Measurements from ENCODE around the gene TCERG1L.

The TCERG1L gene

DNA sequence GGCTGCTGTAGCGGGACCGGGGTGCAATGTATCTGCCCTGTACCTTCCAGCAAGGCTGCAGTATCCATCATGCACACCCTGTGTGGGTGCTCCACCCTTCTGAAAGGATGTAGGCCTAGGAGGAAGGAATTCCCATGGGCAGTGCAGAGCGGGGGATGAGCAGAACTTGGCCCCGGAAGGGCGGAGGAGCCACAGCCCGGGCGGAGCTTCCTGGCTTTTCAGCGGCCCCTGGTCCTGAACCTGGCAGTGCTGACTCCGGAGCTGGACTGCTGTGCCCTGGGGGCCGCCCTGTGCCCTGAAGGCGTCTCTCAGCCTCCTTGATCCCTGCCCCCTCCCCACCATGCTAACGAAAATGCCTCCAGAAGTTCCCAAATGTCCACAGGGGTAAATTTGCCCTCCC, 175.8 kb downstream of the TCERG1L start:
- H3K9me3 ChIP-seq (ENCODE audit: control insufficient read depth, low read length), result no peaks in the 10 kb centered on the region
- no peak overlapping the region for H3K18ac ChIP-seq (ENCODE audit: low read depth in 1 of 2, low read length in 2 of 2)
- 85% methylated on average over 8 of the region's 12 CpGs for WGBS

DNA sequence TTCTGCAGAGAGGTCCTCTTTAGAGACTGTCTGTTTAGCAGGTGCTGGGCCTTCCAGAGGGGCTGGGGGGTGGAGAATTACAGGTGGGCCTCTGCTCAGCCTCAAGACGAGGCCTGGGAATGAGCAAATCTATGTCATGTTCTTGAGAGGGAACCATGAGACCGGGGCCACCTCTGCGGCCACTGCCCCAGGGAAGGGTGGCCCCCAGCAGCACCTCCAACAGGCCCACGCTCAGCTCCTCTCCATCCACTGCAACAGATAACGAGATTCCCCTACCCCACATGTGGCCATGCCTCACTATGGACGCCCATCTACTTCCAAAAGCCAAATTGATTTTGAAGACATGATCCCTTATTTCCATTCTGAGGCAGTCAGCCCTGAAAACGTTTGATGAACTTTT, 176.9 kb downstream of the TCERG1L start:
- 75% methylated on average over 6 of the region's 7 CpGs for WGBS
- H3K4me2 ChIP-seq (ENCODE audit: low read length, poor library complexity, severe bottlenecking), result no peak overlapping the region

More for the DNA sequence above, 175.8 kb downstream of the TCERG1L start:
- Histone ChIP-seq H3K23ac (ENCODE audit: low read length in 2 of 2) (no peak overlapping the region), H3K79me1 (replicated peaks; ENCODE audit: low read length, poor library complexity, severe bottlenecking) (no peaks in the 10 kb centered on the region), H3K14ac (ENCODE audit: low read length in 2 of 2) (no peak overlapping the region), H3K4me2 (ENCODE audit: low read length, poor library complexity, severe bottlenecking) (no peak overlapping the region), H3K27me3 (ENCODE audit: control insufficient read depth in 1 of 2, insufficient read depth in 1 of 2, low read length in 2 of 2) (no peaks in the 10 kb centered on the region), H2BK5ac (ENCODE audit: low read depth, low read length, poor library complexity, severe bottlenecking) (no peak overlapping the region), H3K9ac (ENCODE audit: low read length) (no peak overlapping the region), H2BK15ac (ENCODE audit: low read depth, poor library complexity, severe bottlenecking) (no peak overlapping the region), H4K8ac (ENCODE audit: low read length) (no peak overlapping the region), H2BK120ac (ENCODE audit: low read depth, low read length) (no peak overlapping the region), H4K91ac (ENCODE audit: low read length) (no peak overlapping the region), H3K27ac (ENCODE audit: low read length, poor library complexity, severe bottlenecking) (no peak overlapping the region), H3K36me3 (ENCODE audit: control insufficient read depth in 1 of 2, insufficient read depth in 2 of 2, low read depth in 1 of 2, low read length in 2 of 2) (no peaks in the 10 kb centered on the region), H2BK12ac (ENCODE audit: low read length in 2 of 2) (no peak overlapping the region), H3K4me3 (ENCODE audit: insufficient read depth in 1 of 2, low read depth in 1 of 2, low read length in 2 of 2) (no peak overlapping the region), H2AK5ac (ENCODE audit: low read length, severe bottlenecking) (no peak overlapping the region), H3K4me1 (ENCODE audit: control insufficient read depth, insufficient read depth, low read depth, low read length) (no peaks in the 10 kb centered on the region), H3K4ac (ENCODE audit: low read depth in 1 of 2, low read length in 2 of 2) (no peak overlapping the region), H2AFZ (ENCODE audit: low read depth, low read length) (no peak overlapping the region)
- DNase-seq, result no peak

DNA sequence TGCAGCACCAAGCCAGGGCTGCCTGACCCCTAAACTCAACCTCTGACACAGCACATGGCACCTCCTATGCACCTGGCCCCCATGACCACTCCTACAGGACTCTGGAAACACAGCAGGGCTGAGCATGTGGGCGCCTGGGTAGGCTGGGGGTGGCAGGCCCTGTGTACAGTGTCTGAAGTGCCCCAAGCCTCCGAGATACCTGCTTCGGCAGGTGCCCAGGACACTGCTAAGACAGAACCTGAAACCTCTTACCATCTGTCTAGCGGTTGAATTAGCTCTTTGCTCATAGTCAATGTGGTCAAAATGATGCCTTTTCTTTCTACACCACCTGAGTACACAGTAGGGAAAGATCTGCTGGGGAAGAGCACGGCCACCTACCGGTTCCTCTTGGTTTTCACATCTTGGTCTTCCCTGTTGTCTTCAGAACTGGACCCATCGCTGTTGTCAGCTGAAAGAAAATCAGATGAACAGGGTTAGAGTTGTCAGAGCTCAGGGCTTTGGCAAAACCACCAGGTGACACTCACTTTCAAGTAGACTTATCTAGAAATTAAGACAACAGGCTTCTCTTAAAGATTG, 177.4 kb downstream of the TCERG1L start:
- H2AFZ ChIP-seq (ENCODE audit: low read depth, low read length), result no peak overlapping the region
- H3K27me3 ChIP-seq (ENCODE audit: control insufficient read depth in 1 of 2, insufficient read depth in 1 of 2, low read length in 2 of 2), result no peaks in the 10 kb centered on the region
- H3K36me3 ChIP-seq (ENCODE audit: control insufficient read depth in 1 of 2, insufficient read depth in 2 of 2, low read depth in 1 of 2, low read length in 2 of 2), result no peaks in the 10 kb centered on the region
- H3K4me3 ChIP-seq (ENCODE audit: insufficient read depth in 1 of 2, low read depth in 1 of 2, low read length in 2 of 2), result no peak overlapping the region
- no peak overlapping the region for H2BK5ac ChIP-seq (ENCODE audit: low read depth, low read length, poor library complexity, severe bottlenecking)
- H3K9ac ChIP-seq (ENCODE audit: low read length), result no peak overlapping the region
- H3K18ac ChIP-seq (ENCODE audit: low read depth in 1 of 2, low read length in 2 of 2), result no peak overlapping the region
- no peaks in the 10 kb centered on the region for H3K4me1 ChIP-seq (ENCODE audit: control insufficient read depth, insufficient read depth, low read depth, low read length)
- no peak overlapping the region for H3K27ac ChIP-seq (ENCODE audit: low read length, poor library complexity, severe bottlenecking)
- H2BK15ac ChIP-seq (ENCODE audit: low read depth, poor library complexity, severe bottlenecking), result no peak overlapping the region
- H3K14ac ChIP-seq (ENCODE audit: low read length in 2 of 2), result no peak overlapping the region
- H4K8ac ChIP-seq (ENCODE audit: low read length), result no peak overlapping the region
- no peak overlapping the region for H3K4me2 ChIP-seq (ENCODE audit: low read length, poor library complexity, severe bottlenecking)
- DNase-seq, result no peak
- 50% methylated on average over 7 of the region's 7 CpGs for WGBS
- no peaks in the 10 kb centered on the region for H3K9me3 ChIP-seq (ENCODE audit: control insufficient read depth, low read length)
- no peak overlapping the region for H3K4ac ChIP-seq (ENCODE audit: low read depth in 1 of 2, low read length in 2 of 2)
- no peaks in the 10 kb centered on the region for H3K79me1 ChIP-seq (replicated peaks; ENCODE audit: low read length, poor library complexity, severe bottlenecking)
- no peak overlapping the region for H3K23ac ChIP-seq (ENCODE audit: low read length in 2 of 2)
- H4K91ac ChIP-seq (ENCODE audit: low read length), result no peak overlapping the region
- no peak overlapping the region for H2BK12ac ChIP-seq (ENCODE audit: low read length in 2 of 2)
- H2AK5ac ChIP-seq (ENCODE audit: low read length, severe bottlenecking), result no peak overlapping the region
- H2BK120ac ChIP-seq (ENCODE audit: low read depth, low read length), result no peak overlapping the region

More for the DNA sequence above, 176.9 kb downstream of the TCERG1L start:
- Histone ChIP-seq H3K27me3 (ENCODE audit: control insufficient read depth in 1 of 2, insufficient read depth in 1 of 2, low read length in 2 of 2) (no peaks in the 10 kb centered on the region), H3K18ac (ENCODE audit: low read depth in 1 of 2, low read length in 2 of 2) (no peak overlapping the region), H3K23ac (ENCODE audit: low read length in 2 of 2) (no peak overlapping the region), H4K91ac (ENCODE audit: low read length) (no peak overlapping the region), H3K79me1 (replicated peaks; ENCODE audit: low read length, poor library complexity, severe bottlenecking) (no peaks in the 10 kb centered on the region), H3K9me3 (ENCODE audit: control insufficient read depth, low read length) (no peaks in the 10 kb centered on the region), H4K8ac (ENCODE audit: low read length) (no peak overlapping the region), H2AFZ (ENCODE audit: low read depth, low read length) (no peak overlapping the region), H3K4me3 (ENCODE audit: insufficient read depth in 1 of 2, low read depth in 1 of 2, low read length in 2 of 2) (no peak overlapping the region), H3K36me3 (ENCODE audit: control insufficient read depth in 1 of 2, insufficient read depth in 2 of 2, low read depth in 1 of 2, low read length in 2 of 2) (no peaks in the 10 kb centered on the region), H2BK12ac (ENCODE audit: low read length in 2 of 2) (no peak overlapping the region), H2AK5ac (ENCODE audit: low read length, severe bottlenecking) (no peak overlapping the region), H3K14ac (ENCODE audit: low read length in 2 of 2) (no peak overlapping the region), H3K9ac (ENCODE audit: low read length) (no peak overlapping the region), H2BK15ac (ENCODE audit: low read depth, poor library complexity, severe bottlenecking) (no peak overlapping the region), H3K27ac (ENCODE audit: low read length, poor library complexity, severe bottlenecking) (no peak overlapping the region), H2BK5ac (ENCODE audit: low read depth, low read length, poor library complexity, severe bottlenecking) (no peak overlapping the region), H2BK120ac (ENCODE audit: low read depth, low read length) (no peak overlapping the region), H3K4ac (ENCODE audit: low read depth in 1 of 2, low read length in 2 of 2) (no peak overlapping the region), H3K4me1 (ENCODE audit: control insufficient read depth, insufficient read depth, low read depth, low read length) (no peaks in the 10 kb centered on the region)
- no peak for DNase-seq

DNA sequence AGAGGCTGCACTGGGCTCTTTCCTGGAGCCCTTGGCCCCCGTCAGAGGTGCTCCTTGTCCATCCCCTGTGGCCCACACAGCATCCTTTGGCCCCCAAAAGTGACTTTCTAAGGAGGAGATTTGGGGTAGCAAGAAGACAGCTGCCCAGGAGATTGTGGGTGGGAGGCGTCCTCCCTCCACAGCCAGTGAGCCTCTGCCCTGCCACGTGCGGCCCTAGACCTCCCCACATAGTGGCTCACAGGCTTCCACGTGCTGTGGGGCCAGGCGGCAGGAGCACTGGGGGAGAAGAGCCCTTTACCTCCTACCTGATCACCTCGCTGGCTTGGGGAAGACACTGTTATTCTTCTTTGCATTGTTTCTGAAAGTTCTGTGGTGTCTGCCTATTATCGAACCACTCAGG, 178.8 kb downstream of the TCERG1L start:
- Histone ChIP-seq H3K4ac (ENCODE audit: low read depth in 1 of 2, low read length in 2 of 2) (no peak overlapping the region), H3K9ac (ENCODE audit: low read length) (no peak overlapping the region), H3K9me3 (ENCODE audit: control insufficient read depth, low read length) (no peaks in the 10 kb centered on the region), H3K79me1 (replicated peaks; ENCODE audit: low read length, poor library complexity, severe bottlenecking) (no peaks in the 10 kb centered on the region), H4K8ac (ENCODE audit: low read length) (no peak overlapping the region), H3K4me2 (ENCODE audit: low read length, poor library complexity, severe bottlenecking) (no peak overlapping the region), H2AK5ac (ENCODE audit: low read length, severe bottlenecking) (no peak overlapping the region), H3K27ac (ENCODE audit: low read length, poor library complexity, severe bottlenecking) (no peak overlapping the region), H2AFZ (ENCODE audit: low read depth, low read length) (no peak overlapping the region), H3K4me3 (ENCODE audit: insufficient read depth in 1 of 2, low read depth in 1 of 2, low read length in 2 of 2) (no peak overlapping the region), H2BK12ac (ENCODE audit: low read length in 2 of 2) (no peak overlapping the region), H3K4me1 (ENCODE audit: control insufficient read depth, insufficient read depth, low read depth, low read length) (no peaks in the 10 kb centered on the region), H3K36me3 (ENCODE audit: control insufficient read depth in 1 of 2, insufficient read depth in 2 of 2, low read depth in 1 of 2, low read length in 2 of 2) (no peaks in the 10 kb centered on the region), H3K14ac (ENCODE audit: low read length in 2 of 2) (no peak overlapping the region), H4K91ac (ENCODE audit: low read length) (no peak overlapping the region), H3K23ac (ENCODE audit: low read length in 2 of 2) (no peak overlapping the region), H3K18ac (ENCODE audit: low read depth in 1 of 2, low read length in 2 of 2) (no peak overlapping the region), H3K27me3 (ENCODE audit: control insufficient read depth in 1 of 2, insufficient read depth in 1 of 2, low read length in 2 of 2) (no peaks in the 10 kb centered on the region), H2BK5ac (ENCODE audit: low read depth, low read length, poor library complexity, severe bottlenecking) (no peak overlapping the region), H2BK120ac (ENCODE audit: low read depth, low read length) (no peak overlapping the region), H2BK15ac (ENCODE audit: low read depth, poor library complexity, severe bottlenecking) (no peak overlapping the region)
- DNase-seq, result no peak
- WGBS, result 64% methylated on average over 8 of the region's 8 CpGs

Measured in mesenchymal stem cell (in vitro differentiated cells and primary cell).